ENCODE measurements around the gene FEM1B. TPM values are rescaled to one million over a fixed set of nuclear protein-coding genes. Genes with fewer than 3 reads are reported as not detected.

The FEM1B gene
- total RNA-seq, 4 donors from 2014 or later = 28.1 to 48.2 (median 43.0) TPM

DNA sequence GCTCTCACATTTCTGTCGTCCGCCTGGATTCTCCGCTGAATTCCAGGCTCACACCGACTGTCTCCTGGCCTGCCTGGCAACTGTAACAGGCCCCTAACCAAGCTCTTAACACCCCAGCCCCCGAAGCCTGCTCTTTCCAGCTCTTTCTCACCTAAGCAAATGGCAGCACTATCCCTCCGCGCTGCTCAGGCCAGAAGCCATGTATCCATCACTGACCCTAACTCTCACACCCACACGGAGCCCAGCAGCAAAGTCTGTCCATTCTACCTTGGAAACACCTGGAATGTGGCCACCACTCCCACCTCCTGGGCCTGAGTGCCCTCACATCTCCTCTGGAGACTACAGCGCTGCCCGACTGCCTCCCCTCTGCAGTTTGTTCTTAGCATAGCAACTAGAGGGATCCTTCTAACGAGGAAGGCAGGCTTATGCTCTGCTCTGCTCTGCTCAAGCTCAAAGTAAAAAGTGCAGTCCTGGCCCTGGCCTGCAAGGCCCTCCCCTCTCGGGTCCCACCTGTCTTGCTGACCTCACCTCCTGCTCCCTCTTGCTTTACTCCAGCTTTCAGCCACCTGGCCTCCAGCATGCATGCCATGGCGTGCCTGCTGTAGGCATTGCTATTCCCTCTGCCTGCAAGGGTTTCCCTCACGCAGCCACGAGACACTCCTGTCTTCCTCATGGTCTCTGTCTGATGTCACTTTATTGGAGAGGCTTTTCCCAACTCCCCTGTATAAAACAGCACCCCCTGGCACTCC, 27.2 kb downstream of the FEM1B start:
- no peaks in the 10 kb centered on the region for H3K27me3 ChIP-seq
- H3K9me3 ChIP-seq = no peaks in the 10 kb centered on the region
- H3K4me3 ChIP-seq = no peak overlapping the region
- peaks cover 0 to 15% (median 1%) of the 10 kb centered on the region in 4 donors for H3K4me1 ChIP-seq
- no peak for TF ChIP-seq CTCF (IDR thresholded peaks at IDR 0.05)
- no peak for TF ChIP-seq POLR2A (IDR thresholded peaks at IDR 0.05)
- no peaks in the 10 kb centered on the region for H3K36me3 ChIP-seq
- DNase-seq = peak in 1 of 3 donors; percentile 38
- no peak overlapping the region for H3K27ac ChIP-seq

DNA sequence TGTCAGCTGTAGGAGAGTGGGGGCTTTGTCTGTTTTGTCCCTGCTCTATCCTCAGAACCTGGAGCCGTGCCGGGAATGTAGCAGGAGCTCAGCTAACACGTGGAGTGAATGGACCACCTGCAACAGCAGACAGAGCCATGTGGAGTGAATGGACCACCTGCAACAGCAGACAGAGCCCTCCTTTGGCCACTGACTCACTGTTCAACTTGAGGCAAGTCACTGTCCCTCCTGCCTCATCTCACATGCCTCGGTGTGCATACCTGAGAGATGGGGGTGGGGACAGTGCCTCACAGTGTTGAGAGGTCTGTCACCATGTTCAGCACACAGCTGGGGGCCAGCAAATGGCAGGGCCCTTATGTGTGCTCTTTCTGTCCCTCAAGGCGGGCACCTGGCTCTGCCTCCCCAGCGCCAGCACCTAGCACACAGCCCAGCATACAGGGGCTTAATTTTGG, 27.9 kb downstream of the FEM1B start:
- no peaks in the 10 kb centered on the region for H3K9me3 ChIP-seq
- H3K27me3 ChIP-seq = no peaks in the 10 kb centered on the region
- H3K4me1 ChIP-seq = peaks cover 0 to 8% (median 0%) of the 10 kb centered on the region in 4 donors
- H3K27ac ChIP-seq = no peak overlapping the region
- peak in 1 of 3 donors; percentile 40 for DNase-seq
- no peak overlapping the region for H3K4me3 ChIP-seq
- no peaks in the 10 kb centered on the region for H3K36me3 ChIP-seq
- TF ChIP-seq POLR2A (IDR thresholded peaks at IDR 0.05) (no peak), CTCF (IDR thresholded peaks at IDR 0.05) (no peak)

DNA sequence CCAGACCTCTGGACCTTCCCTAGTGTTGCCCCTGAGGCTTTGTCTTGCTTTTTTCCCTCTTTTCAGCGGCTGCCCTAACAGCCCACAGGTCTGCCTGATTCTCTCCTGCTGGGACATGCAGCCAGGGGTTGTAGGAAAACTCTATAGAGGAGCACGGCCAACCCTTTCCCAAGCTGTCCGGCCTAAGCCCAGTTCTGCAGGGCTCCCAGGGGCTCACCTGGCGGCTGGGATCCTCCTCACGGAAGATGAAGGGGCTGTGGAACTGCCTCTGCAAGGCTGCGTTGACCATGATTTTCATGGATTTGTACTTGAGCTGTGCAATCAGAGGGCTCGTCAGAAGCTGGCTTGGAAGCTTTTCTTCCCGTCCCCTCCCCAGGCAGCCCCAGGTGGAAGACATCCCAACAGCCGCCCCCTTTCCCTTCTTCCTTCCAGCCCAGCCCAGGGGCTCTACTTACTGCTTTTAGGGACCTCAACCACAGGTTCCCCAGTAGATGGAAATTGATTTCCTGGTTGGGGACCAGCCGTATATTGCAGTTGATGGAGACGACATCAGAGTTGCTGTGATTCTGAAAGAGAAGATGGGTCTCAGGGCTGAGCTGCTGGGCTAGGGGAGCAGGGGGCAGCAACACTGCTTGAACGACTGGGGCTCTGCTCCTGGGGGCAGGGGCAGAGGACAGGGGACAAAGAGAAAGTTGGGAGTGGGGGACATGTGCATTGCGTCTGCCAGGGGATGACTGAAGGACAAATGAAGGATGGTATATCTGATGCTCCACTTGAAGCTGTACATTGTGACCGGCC, 29.8 kb downstream of the FEM1B start:
- H3K9me3 ChIP-seq = no peaks in the 10 kb centered on the region
- H3K4me3 ChIP-seq = no peak overlapping the region
- DNase-seq = peak in 2 of 3 donors; percentile 29 to 40
- no peaks in the 10 kb centered on the region for H3K4me1 ChIP-seq
- no peaks in the 10 kb centered on the region for H3K36me3 ChIP-seq
- no peak for TF ChIP-seq POLR2A (IDR thresholded peaks at IDR 0.05)
- TF ChIP-seq CTCF (IDR thresholded peaks at IDR 0.05) = no peak
- no peaks in the 10 kb centered on the region for H3K27me3 ChIP-seq
- H3K27ac ChIP-seq = no peak overlapping the region

DNA sequence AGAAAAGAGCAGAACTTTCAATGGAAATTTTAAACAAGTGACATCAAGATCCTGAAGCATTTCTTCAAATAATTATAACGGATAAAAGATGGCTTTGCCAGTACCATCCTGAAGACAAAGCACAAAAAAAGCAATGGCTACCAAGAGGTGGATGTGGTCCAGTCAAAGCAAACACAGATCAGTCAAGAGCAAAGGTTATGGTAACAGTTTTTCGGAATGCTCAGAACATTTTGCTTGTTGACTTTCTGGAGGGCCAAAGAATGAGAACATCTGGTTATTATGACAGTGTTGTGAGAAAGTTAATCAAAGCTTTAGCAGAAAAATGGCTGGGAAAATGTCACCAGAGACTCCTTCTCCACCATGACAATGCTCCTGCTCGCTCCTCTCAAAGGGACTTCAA, 31.5 kb downstream of the FEM1B start:
- Histone ChIP-seq H3K9me3 (no peaks in the 10 kb centered on the region), H3K36me3 (no peaks in the 10 kb centered on the region), H3K4me1 (no peaks in the 10 kb centered on the region), H3K27ac (no peak overlapping the region), H3K4me3 (no peak overlapping the region), H3K27me3 (no peaks in the 10 kb centered on the region)
- DNase-seq = no peak
- TF ChIP-seq CTCF (IDR thresholded peaks at IDR 0.05) (no peak), POLR2A (IDR thresholded peaks at IDR 0.05) (no peak)

- Histone ChIP-seq H3K4me1 (no peaks in the 10 kb centered on the region), H3K9me3 (no peaks in the 10 kb centered on the region), H3K27me3 (no peaks in the 10 kb centered on the region), H3K36me3 (no peaks in the 10 kb centered on the region), H3K27ac (no peak overlapping the region), H3K4me3 (no peak overlapping the region)
- TF ChIP-seq POLR2A (IDR thresholded peaks at IDR 0.05) (no peak), CTCF (IDR thresholded peaks at IDR 0.05) (no peak)
- DNase-seq = peak in 2 of 3 donors; percentile 21 to 30
Measured at GRCh38 chr15:68310178-68310803, 32.7 kb downstream of the FEM1B start.
